Measurements from ENCODE around the gene SIX6. TPM values are rescaled to one million over a fixed set of nuclear protein-coding genes. Genes with fewer than 3 reads are reported as not detected.

Gene SIX6
- total and polyA plus RNA-seq, 10 of the 15 experiments (the other 5 are each of a cell fraction or from before 2014, with no cell fraction given) = not detected

GRCh38 chr14:60485598-60486251, 23.2 kb upstream of the SIX6 start, which contains the start of gene C14orf39:
TSS of gene C14orf39 (minus strand) at chr14:60486063. CDS start at chr14:60485078, 985 bp downstream.
- no peak within 1 kb of the TSS; the same call in 1 of the 2 replicates for H3K4me2 ChIP-seq (ENCODE audit: control insufficient read depth, insufficient read depth)
- H3K27ac ChIP-seq (ENCODE audit: control insufficient read depth, insufficient read depth) = no peak within 1 kb of the TSS
- ChIA-PET POLR2A (no interaction called here), RAD21 (ENCODE audit: unreplicated experiment) (no interaction called here), CTCF (no interaction called here), SMC1A (ENCODE audit: uncharacterized antibody, unreplicated experiment) (no interaction called here)
- intact Hi-C loops (cut with micrococcal nuclease; ENCODE audit: unreplicated experiment) (no loop called here), in situ Hi-C loops (cut with MboI) (no loop called here)
- WGBS (ENCODE audit: insufficient coverage, insufficient replicate concordance, low lambda C conversion rate, missing lambda C conversion rate) = 52% methylated on average over 53 of the region's 57 CpGs
- DNase-seq (ENCODE audit: low read depth, low spot score) = no peak
- H4K20me1 ChIP-seq (ENCODE audit: control insufficient read depth, insufficient read depth) = no peaks in the 10 kb centered on the region
- FAIRE-seq = no peak
- BruUV-seq (replicated peaks) = no TSS peak
- no peak within 1 kb of the TSS for H3K4me3 ChIP-seq
- no peaks in the 10 kb centered on the region for H3K4me1 ChIP-seq (ENCODE audit: control insufficient read depth, insufficient read depth, low read length)
- no peaks in the 10 kb centered on the region for H3K79me2 ChIP-seq (ENCODE audit: control insufficient read depth, insufficient read depth, low read length)
- no peaks in the 10 kb centered on the region for H3K9me3 ChIP-seq (replicated peaks; ENCODE audit: control insufficient read depth, insufficient read depth, low read length)
- ATAC-seq = peak; percentile 18; the same call in 2 of the 3 replicates
- H3K9ac ChIP-seq (ENCODE audit: control insufficient read depth, insufficient read depth, low read length) = no peak within 1 kb of the TSS
- no peaks in the 10 kb centered on the region for H3K36me3 ChIP-seq (ENCODE audit: control insufficient read depth in 2 of 2, insufficient read depth in 2 of 2, low read length in 1 of 2)
- no peak within 1 kb of the TSS for H2AFZ ChIP-seq (ENCODE audit: control insufficient read depth, low read depth, low read length)
- peaks cover 0 to 3% of the 10 kb centered on the region in 2 experiments; a peak in 3 of 4 replicates for H3K27me3 ChIP-seq (replicated peaks in 1 of 2; ENCODE audit: control insufficient read depth in 2 of 2, insufficient read depth in 2 of 2, low read length in 1 of 2)
- TF ChIP-seq BHLHE40 (IDR thresholded peaks at IDR 0.05; ENCODE audit: borderline replicate concordance in 1 of 2, low read depth in 2 of 2, low read length in 1 of 2) (no peak), ZBED1 (IDR thresholded peaks at IDR 0.05; ENCODE audit: borderline replicate concordance) (no peak), NRF1 (conservative IDR thresholded peaks at IDR 0.05; ENCODE audit: low read depth, low read length) (no peak), KDM1A (IDR thresholded peaks at IDR 0.05; ENCODE audit: borderline replicate concordance) (no peak), HDAC2 (IDR thresholded peaks at IDR 0.05) (no peak), BRCA1 (IDR thresholded peaks at IDR 0.05; ENCODE audit: low read depth, low read length) (no peak), ATF7 (IDR thresholded peaks at IDR 0.05; ENCODE audit: low read depth) (no peak), ZNF622 (IDR thresholded peaks at IDR 0.05) (no peak)

DNA sequence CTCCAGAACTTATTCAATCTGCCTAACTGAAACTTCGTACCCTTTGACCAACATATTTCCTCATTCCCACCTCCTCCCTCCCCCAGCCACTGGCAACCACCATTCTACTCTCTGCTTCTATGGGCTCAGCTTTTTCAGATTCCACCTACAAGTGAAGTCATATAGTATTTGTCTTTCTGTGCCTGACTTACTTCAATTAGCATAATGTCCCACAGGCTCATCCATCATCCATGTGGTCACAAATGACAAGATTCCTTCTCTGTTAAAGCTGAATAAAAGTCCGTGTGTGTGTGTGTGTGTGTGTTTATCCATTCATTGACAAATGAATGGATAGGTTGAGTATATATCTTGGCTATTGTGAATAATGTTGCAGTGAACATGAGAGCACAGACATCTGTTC, 21.7 kb upstream of the SIX6 start:
- Histone ChIP-seq H2AFZ (ENCODE audit: control insufficient read depth, low read depth, low read length) (no peak overlapping the region), H3K9me3 (replicated peaks; ENCODE audit: control insufficient read depth, insufficient read depth, low read length) (no peaks in the 10 kb centered on the region), H3K27me3 (replicated peaks in 1 of 2; ENCODE audit: control insufficient read depth in 2 of 2, insufficient read depth in 2 of 2, low read length in 1 of 2) (peaks cover 0 to 3% of the 10 kb centered on the region in 2 experiments; a peak in 3 of 4 replicates), H3K27ac (ENCODE audit: control insufficient read depth, insufficient read depth) (no peak overlapping the region), H3K4me2 (ENCODE audit: control insufficient read depth, insufficient read depth) (no peak overlapping the region), H4K20me1 (ENCODE audit: control insufficient read depth, insufficient read depth) (no peaks in the 10 kb centered on the region), H3K79me2 (ENCODE audit: control insufficient read depth, insufficient read depth, low read length) (no peaks in the 10 kb centered on the region), H3K4me1 (ENCODE audit: control insufficient read depth, insufficient read depth, low read length) (no peaks in the 10 kb centered on the region), H3K4me3 (no peak overlapping the region), H3K36me3 (ENCODE audit: control insufficient read depth in 2 of 2, insufficient read depth in 2 of 2, low read length in 1 of 2) (no peaks in the 10 kb centered on the region), H3K9ac (ENCODE audit: control insufficient read depth, insufficient read depth, low read length) (no peak overlapping the region)
- POLR2A ChIA-PET = no interaction called here
- no peak for TF ChIP-seq GABPA (IDR thresholded peaks at IDR 0.05; ENCODE audit: low read depth)
- TF ChIP-seq SREBF2 (IDR thresholded peaks at IDR 0.05; ENCODE audit: low read length) = no peak
- no peak for TF ChIP-seq POLR2AphosphoS2 (IDR thresholded peaks at IDR 0.05; ENCODE audit: low read depth, low read length)
- TF ChIP-seq IKZF1 (conservative IDR thresholded peaks at IDR 0.05) = no peak
- TF ChIP-seq RAD51 (IDR thresholded peaks at IDR 0.05) = no peak
- no peak for TF ChIP-seq DPF2 (IDR thresholded peaks at IDR 0.05)
- no peak for TF ChIP-seq SMAD5 (IDR thresholded peaks at IDR 0.05; ENCODE audit: low read depth)
- TF ChIP-seq SRF (IDR thresholded peaks at IDR 0.05; ENCODE audit: low read depth in 2 of 2, low read length in 2 of 2) = no peak
- peak; percentile 54 for FAIRE-seq
- no peak for DNase-seq (ENCODE audit: low read depth, low spot score)
- ATAC-seq = no peak
- WGBS (ENCODE audit: insufficient coverage, insufficient replicate concordance, low lambda C conversion rate, missing lambda C conversion rate) = 4% methylated on average over 2 of the region's 2 CpGs
- CTCF ChIA-PET = no interaction called here
- in situ Hi-C loops (cut with MboI) (no loop called here), intact Hi-C loops (cut with micrococcal nuclease; ENCODE audit: unreplicated experiment) (no loop called here)
- RAD21 ChIA-PET (ENCODE audit: unreplicated experiment) = no interaction called here
- BruUV-seq (replicated peaks) = no TSS peak
- SMC1A ChIA-PET (ENCODE audit: uncharacterized antibody, unreplicated experiment) = interaction anchor here (1.4 kb wide), 1 partner anchor 137 kb away, joined by 4 read pairs; no protein-coding TSS in a partner anchor
